GM12878 (cell line): ENCODE results near the gene NKIRAS2. TPM values are rescaled to one million over a fixed set of nuclear protein-coding genes. Genes with fewer than 3 reads are reported as not detected.

Experiments
- ATAC-seq: fragments of 200-7000 bp; cut with Tn5 transposase; 3 replicates; pipeline ENCODE4 v1.9.1; 2020; ENCODE audit warnings: mild to moderate bottlenecking, moderate library complexity
- BruUV-seq: library from RNA; stranded (reverse); fragments of 400-500 nt; replicated peaks from 2 replicates; lab custom pipeline; 2021; lab: Mats Ljungman, UMichigan
- CTCF ChIA-PET: fragments of 300-600 bp; sonication (Branson Sonifier 250); formaldehyde crosslinking; extraction: SDS; loops from one replicate; lab custom pipeline; 2021; ENCODE audit warnings: inconsistent platforms; lab: Yijun Ruan, JAX
- POLR2A ChIA-PET: fragments of 350-600 bp; formaldehyde crosslinking; extraction: SDS; loops from one replicate; lab custom pipeline; 2021; ENCODE audit warnings: inconsistent platforms; lab: Charles Lee
- RAD21 ChIA-PET: fragments of 300-600 bp; sonication (Branson Sonifier 250); formaldehyde crosslinking; loops from one replicate; lab custom pipeline; 2023; ENCODE audit warnings: antibody characterized with exemption; ENCODE audit not compliant: unreplicated experiment; lab: Charles Lee
- SMC1A ChIA-PET: fragments of 300-600 bp; sonication (Branson Sonifier 250); formaldehyde crosslinking; loops from one replicate; lab custom pipeline; 2023; ENCODE audit not compliant: unreplicated experiment, uncharacterized antibody; lab: Charles Lee
- DNase-seq: peaks from one replicate; pipeline ENCODE4 v3.0.0-alpha.2; 2011; ENCODE audit warnings: low read depth, low spot score
- FAIRE-seq: peaks from 3 replicates; lab custom pipeline; 2011; peaks lifted over from hg19 to GRCh38; lab: Jason Lieb, UNC
- H2AFZ ChIP-seq: 2 replicates; pipeline ENCODE4 v1.6.0; 2011; ENCODE audit warnings: low read depth, low read length, control low read depth; ENCODE audit not compliant: control insufficient read depth
- H3K27ac ChIP-seq: 2 replicates; pipeline ENCODE4 v1.5.1; 2011; ENCODE audit warnings: control low read depth; ENCODE audit not compliant: control insufficient read depth, insufficient read depth
- H3K27me3 ChIP-seq, 2 experiments: replicated peaks in 1 of 2; 2 replicates each; pipeline versions ENCODE4 v1.6.0 to v1.6.1; 2011; ENCODE audit warnings: low read length in 1 of 2; ENCODE audit not compliant: control insufficient read depth in 2 of 2, insufficient read depth in 2 of 2
- H3K36me3 ChIP-seq, 2 experiments: 2 replicates each; pipeline ENCODE4 v1.5.1; 2011; ENCODE audit warnings: low read length in 1 of 2; ENCODE audit not compliant: control insufficient read depth in 2 of 2, insufficient read depth in 2 of 2
- H3K4me1 ChIP-seq: 2 replicates; pipeline ENCODE4 v1.6.1; 2011; ENCODE audit warnings: mild to moderate bottlenecking, low read length, moderate library complexity, mixed read lengths; ENCODE audit not compliant: control insufficient read depth, insufficient read depth
- H3K4me2 ChIP-seq: 2 replicates; pipeline ENCODE4 v1.6.0; 2011; ENCODE audit warnings: control low read depth; ENCODE audit not compliant: control insufficient read depth, insufficient read depth
- H3K4me3 ChIP-seq: fragments of 200-600 bp; sonication (generic); 2 replicates; pipeline ENCODE4 v1.5.1; 2016
- H3K79me2 ChIP-seq: 2 replicates; pipeline ENCODE4 v1.6.0; 2011; ENCODE audit warnings: low read length; ENCODE audit not compliant: control insufficient read depth, insufficient read depth
- H3K9ac ChIP-seq: 2 replicates; pipeline ENCODE4 v1.8.0; 2011; ENCODE audit warnings: low read length, control low read depth, mixed read lengths; ENCODE audit not compliant: control insufficient read depth, insufficient read depth
- H3K9me3 ChIP-seq: replicated peaks from 3 replicates; pipeline ENCODE4 v1.5.1; 2011; ENCODE audit warnings: mild to moderate bottlenecking, low read length; ENCODE audit not compliant: control insufficient read depth, insufficient read depth
- H4K20me1 ChIP-seq: 2 replicates; pipeline ENCODE4 v1.6.0; 2011; ENCODE audit not compliant: control insufficient read depth, insufficient read depth
- BACH1 ChIP-seq: fragments of 450-650 bp; IDR thresholded peaks from 2 replicates; pipeline ENCODE4 v1.6.1; 2017; ENCODE audit warnings: mild to moderate bottlenecking, borderline replicate concordance
- BHLHE40 ChIP-seq, 2 experiments: fragments of 450-650 bp in 1 of 2; IDR thresholded peaks; 2 replicates each; pipeline ENCODE4 v1.6.1; 2011 to 2017; ENCODE audit warnings: low read depth in 2 of 2, borderline replicate concordance in 1 of 2, improper control_type of control experiment in 1 of 2, low read length in 1 of 2, mild to moderate bottlenecking in 1 of 2
- CHD1 ChIP-seq: IDR thresholded peaks from 2 replicates; pipeline ENCODE4 v1.6.1; 2012; ENCODE audit warnings: low read depth, low read length, improper control_type of control experiment
- CREB1 ChIP-seq: IDR thresholded peaks from 2 replicates; pipeline ENCODE4 v1.6.1; 2012; ENCODE audit warnings: low read depth, mild to moderate bottlenecking, inconsistent platforms
- DPF2 ChIP-seq: fragments of 450-650 bp; IDR thresholded peaks from 2 replicates; pipeline ENCODE4 v1.6.1; 2017; ENCODE audit warnings: mild to moderate bottlenecking
- ESRRA ChIP-seq: IDR thresholded peaks from 2 replicates; pipeline ENCODE4 v1.6.1; 2012; ENCODE audit warnings: mild to moderate bottlenecking, low read length, improper control_type of control experiment
- NRF1 ChIP-seq: conservative IDR thresholded peaks from 2 replicates; pipeline ENCODE4 v1.6.1; 2011; ENCODE audit warnings: mild to moderate bottlenecking, low read depth, low read length, improper control_type of control experiment
- POLR2AphosphoS5 ChIP-seq: IDR thresholded peaks from 2 replicates; pipeline ENCODE4 v1.6.1; 2011; ENCODE audit warnings: mild to moderate bottlenecking, low read length, inconsistent platforms
- SMARCA5 ChIP-seq: fragments of 450-650 bp; IDR thresholded peaks from 2 replicates; pipeline ENCODE4 v1.6.1; 2017; ENCODE audit warnings: mild to moderate bottlenecking
- ZNF207 ChIP-seq: fragments of 450-650 bp; IDR thresholded peaks from 2 replicates; pipeline ENCODE4 v1.6.1; 2014; ENCODE audit warnings: antibody characterized with exemption, mild to moderate bottlenecking, borderline replicate concordance
- WGBS: methylation state at CpG from one replicate; pipeline ENCODE4 v1.1.6; 2016; ENCODE audit warnings: low lambda C conversion rate; ENCODE audit not compliant: insufficient replicate concordance, insufficient coverage; ENCODE audit errors: missing lambda C conversion rate; 5-methylcytosine and 5-hydroxymethylcytosine counted together
- in situ Hi-C: fragments of 300-500 bp; cut with MboI; formaldehyde crosslinking; loops from 9 replicates; pipeline ENCODE4 v1.14.3; 2018; ENCODE audit warnings: mixed read lengths
- intact Hi-C: fragments of 100-400 bp; cut with micrococcal nuclease; formaldehyde crosslinking; loops from one replicate; pipeline ENCODE4 v1.14.2; 2022; ENCODE audit not compliant: unreplicated experiment
- polyA plus RNA-seq, 11 experiments: library from polyadenylated mRNA; depleted of rRNA in 4 of 11; unstranded in 6 of 11; stranded (reverse) in 5 of 11; fragments of >200 nt; fragmentation: Nextera tagmentation in 4 of 11; fragmentation: Illumina TruSeq in 1 of 11; extraction: Ambion mirVana in 4 of 11; extraction: Trizol in 1 of 11; gene quantifications; 1 replicate in 1 of 11; 2 replicates in 10 of 11; pipeline versions ENCODE4 v1.2.1 to v1.2.3, GENCODE V29; 2011 to 2016; ENCODE audit warnings: inconsistent platforms in 2 of 11, missing spikeins in 2 of 11, low read depth in 1 of 11
- total RNA-seq, 4 experiments: library from RNA; depleted of rRNA in 3 of 4; stranded (reverse); fragments of >200 nt in 3 of 4; fragmentation: Illumina TruSeq in 1 of 4; extraction: Trizol in 1 of 4; gene quantifications; 2 replicates each; pipeline versions ENCODE4 v1.2.1 to v1.2.3, GENCODE V29; 2013 to 2021
- TF ChIP-seq, protein P1 (sequence below): fragments of 450-650 bp; formaldehyde crosslinking; IDR thresholded peaks from 2 replicates; pipeline ENCODE4 v1.4.0; 2020; ENCODE audit warnings: mild to moderate bottlenecking, moderate library complexity
- TF ChIP-seq, protein P2 (sequence below): fragments of 450-650 bp; IDR thresholded peaks from 2 replicates; pipeline ENCODE4 v1.6.1; 2017; ENCODE audit warnings: mild to moderate bottlenecking, moderate library complexity
- TF ChIP-seq, protein P3 (sequence below): fragments of 450-650 bp; formaldehyde crosslinking; IDR thresholded peaks from 2 replicates; pipeline ENCODE4 v1.5.0; 2022; ENCODE audit warnings: mild to moderate bottlenecking, missing genetic modification characterization

NKIRAS2 gene
- total and polyA plus RNA-seq, 10 of the 15 experiments (the other 5 are each of a cell fraction or from before 2014, with no cell fraction given) = 6.4 to 49.7 (median 27.2) TPM

DNA sequence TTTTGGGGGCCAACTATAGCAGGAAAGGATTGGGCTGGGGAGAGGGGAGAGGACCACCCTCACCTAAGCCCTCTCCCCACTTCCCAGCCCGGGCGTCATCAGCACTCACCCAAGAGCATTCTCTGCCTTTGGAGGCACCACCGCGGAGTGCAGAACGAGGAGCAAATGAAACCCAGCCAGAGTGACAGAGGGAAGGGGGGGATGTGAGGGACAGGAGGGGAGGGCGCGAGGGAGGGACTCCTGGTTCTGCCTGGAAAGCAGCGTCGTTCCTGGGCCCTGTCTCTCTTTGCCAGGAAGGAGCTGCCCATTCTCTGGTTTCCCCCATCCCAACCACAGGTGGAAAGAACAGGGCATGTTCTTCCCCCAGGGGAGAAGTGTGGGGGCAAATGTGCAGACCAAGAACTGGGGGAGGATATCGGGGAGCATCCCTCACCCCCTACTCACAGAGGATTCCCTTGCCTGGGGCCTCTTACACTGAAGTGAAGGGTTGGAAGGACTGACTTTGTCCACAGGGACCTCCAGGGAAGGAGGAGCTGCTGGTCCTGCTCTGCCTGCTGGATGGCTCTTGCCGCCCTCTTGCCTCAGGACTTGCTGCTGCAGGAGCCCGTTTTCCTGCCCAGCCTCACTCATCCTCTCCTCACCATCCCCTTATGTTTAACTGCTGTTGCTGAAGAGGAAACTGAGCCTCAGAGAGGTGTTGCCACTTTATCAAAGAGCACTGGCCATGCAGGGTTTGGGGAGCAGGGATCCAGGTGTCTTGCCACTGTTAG, 34.0 kb downstream of the NKIRAS2 start:
- peaks cover 4 to 5% of the 10 kb centered on the region in 2 experiments for H3K27me3 ChIP-seq
- CTCF ChIA-PET = no interaction called here
- no peaks in the 10 kb centered on the region for H3K36me3 ChIP-seq
- intact Hi-C loops (no loop called here), in situ Hi-C loops (no loop called here)
- peaks cover 8% of the 10 kb centered on the region; the same call in 2 of the 3 replicates for H3K9me3 ChIP-seq
- H3K4me2 ChIP-seq = no peak overlapping the region
- H2AFZ ChIP-seq = no peak overlapping the region
- no peaks in the 10 kb centered on the region for H3K4me1 ChIP-seq
- no peaks in the 10 kb centered on the region for H4K20me1 ChIP-seq
- no peak for ATAC-seq
- SMC1A ChIA-PET = no interaction called here
- no peaks in the 10 kb centered on the region for H3K79me2 ChIP-seq
- WGBS = 16% methylated on average over 12 of the region's 12 CpGs
- H3K4me3 ChIP-seq = no peak overlapping the region
- H3K9ac ChIP-seq = no peak overlapping the region
- H3K27ac ChIP-seq = no peak overlapping the region
- no TSS peak for BruUV-seq
- RAD21 ChIA-PET = no interaction called here
- no peak for FAIRE-seq
- DNase-seq = no peak
- POLR2A ChIA-PET = no interaction called here
- no peak for TF ChIP-seq NRF1
- TF ChIP-seq, protein P1, sequence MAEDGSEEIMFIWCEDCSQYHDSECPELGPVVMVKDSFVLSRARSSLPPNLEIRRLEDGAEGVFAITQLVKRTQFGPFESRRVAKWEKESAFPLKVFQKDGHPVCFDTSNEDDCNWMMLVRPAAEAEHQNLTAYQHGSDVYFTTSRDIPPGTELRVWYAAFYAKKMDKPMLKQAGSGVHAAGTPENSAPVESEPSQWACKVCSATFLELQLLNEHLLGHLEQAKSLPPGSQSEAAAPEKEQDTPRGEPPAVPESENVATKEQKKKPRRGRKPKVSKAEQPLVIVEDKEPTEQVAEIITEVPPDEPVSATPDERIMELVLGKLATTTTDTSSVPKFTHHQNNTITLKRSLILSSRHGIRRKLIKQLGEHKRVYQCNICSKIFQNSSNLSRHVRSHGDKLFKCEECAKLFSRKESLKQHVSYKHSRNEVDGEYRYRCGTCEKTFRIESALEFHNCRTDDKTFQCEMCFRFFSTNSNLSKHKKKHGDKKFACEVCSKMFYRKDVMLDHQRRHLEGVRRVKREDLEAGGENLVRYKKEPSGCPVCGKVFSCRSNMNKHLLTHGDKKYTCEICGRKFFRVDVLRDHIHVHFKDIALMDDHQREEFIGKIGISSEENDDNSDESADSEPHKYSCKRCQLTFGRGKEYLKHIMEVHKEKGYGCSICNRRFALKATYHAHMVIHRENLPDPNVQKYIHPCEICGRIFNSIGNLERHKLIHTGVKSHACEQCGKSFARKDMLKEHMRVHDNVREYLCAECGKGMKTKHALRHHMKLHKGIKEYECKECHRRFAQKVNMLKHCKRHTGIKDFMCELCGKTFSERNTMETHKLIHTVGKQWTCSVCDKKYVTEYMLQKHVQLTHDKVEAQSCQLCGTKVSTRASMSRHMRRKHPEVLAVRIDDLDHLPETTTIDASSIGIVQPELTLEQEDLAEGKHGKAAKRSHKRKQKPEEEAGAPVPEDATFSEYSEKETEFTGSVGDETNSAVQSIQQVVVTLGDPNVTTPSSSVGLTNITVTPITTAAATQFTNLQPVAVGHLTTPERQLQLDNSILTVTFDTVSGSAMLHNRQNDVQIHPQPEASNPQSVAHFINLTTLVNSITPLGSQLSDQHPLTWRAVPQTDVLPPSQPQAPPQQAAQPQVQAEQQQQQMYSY (CRISPR knock-in tag) = no peak
- TF ChIP-seq CHD1 = no peak
- no peak for TF ChIP-seq CREB1
- TF ChIP-seq POLR2AphosphoS5 = no peak
- no peak for TF ChIP-seq SMARCA5
- TF ChIP-seq ZNF207 = no peak
- TF ChIP-seq BACH1 = no peak
- TF ChIP-seq, protein P2, sequence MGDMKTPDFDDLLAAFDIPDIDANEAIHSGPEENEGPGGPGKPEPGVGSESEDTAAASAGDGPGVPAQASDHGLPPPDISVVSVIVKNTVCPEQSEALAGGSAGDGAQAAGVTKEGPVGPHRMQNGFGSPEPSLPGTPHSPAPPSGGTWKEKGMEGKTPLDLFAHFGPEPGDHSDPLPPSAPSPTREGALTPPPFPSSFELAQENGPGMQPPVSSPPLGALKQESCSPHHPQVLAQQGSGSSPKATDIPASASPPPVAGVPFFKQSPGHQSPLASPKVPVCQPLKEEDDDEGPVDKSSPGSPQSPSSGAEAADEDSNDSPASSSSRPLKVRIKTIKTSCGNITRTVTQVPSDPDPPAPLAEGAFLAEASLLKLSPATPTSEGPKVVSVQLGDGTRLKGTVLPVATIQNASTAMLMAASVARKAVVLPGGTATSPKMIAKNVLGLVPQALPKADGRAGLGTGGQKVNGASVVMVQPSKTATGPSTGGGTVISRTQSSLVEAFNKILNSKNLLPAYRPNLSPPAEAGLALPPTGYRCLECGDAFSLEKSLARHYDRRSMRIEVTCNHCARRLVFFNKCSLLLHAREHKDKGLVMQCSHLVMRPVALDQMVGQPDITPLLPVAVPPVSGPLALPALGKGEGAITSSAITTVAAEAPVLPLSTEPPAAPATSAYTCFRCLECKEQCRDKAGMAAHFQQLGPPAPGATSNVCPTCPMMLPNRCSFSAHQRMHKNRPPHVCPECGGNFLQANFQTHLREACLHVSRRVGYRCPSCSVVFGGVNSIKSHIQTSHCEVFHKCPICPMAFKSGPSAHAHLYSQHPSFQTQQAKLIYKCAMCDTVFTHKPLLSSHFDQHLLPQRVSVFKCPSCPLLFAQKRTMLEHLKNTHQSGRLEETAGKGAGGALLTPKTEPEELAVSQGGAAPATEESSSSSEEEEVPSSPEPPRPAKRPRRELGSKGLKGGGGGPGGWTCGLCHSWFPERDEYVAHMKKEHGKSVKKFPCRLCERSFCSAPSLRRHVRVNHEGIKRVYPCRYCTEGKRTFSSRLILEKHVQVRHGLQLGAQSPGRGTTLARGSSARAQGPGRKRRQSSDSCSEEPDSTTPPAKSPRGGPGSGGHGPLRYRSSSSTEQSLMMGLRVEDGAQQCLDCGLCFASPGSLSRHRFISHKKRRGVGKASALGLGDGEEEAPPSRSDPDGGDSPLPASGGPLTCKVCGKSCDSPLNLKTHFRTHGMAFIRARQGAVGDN = no peak
- TF ChIP-seq, protein P3, sequence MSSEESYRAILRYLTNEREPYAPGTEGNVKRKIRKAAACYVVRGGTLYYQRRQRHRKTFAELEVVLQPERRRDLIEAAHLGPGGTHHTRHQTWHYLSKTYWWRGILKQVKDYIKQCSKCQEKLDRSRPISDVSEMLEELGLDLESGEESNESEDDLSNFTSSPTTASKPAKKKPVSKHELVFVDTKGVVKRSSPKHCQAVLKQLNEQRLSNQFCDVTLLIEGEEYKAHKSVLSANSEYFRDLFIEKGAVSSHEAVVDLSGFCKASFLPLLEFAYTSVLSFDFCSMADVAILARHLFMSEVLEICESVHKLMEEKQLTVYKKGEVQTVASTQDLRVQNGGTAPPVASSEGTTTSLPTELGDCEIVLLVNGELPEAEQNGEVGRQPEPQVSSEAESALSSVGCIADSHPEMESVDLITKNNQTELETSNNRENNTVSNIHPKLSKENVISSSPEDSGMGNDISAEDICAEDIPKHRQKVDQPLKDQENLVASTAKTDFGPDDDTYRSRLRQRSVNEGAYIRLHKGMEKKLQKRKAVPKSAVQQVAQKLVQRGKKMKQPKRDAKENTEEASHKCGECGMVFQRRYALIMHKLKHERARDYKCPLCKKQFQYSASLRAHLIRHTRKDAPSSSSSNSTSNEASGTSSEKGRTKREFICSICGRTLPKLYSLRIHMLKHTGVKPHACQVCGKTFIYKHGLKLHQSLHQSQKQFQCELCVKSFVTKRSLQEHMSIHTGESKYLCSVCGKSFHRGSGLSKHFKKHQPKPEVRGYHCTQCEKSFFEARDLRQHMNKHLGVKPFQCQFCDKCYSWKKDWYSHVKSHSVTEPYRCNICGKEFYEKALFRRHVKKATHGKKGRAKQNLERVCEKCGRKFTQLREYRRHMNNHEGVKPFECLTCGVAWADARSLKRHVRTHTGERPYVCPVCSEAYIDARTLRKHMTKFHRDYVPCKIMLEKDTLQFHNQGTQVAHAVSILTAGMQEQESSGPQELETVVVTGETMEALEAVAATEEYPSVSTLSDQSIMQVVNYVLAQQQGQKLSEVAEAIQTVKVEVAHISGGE (CRISPR knock-in tag) = no peak
- no peak for TF ChIP-seq ESRRA
- no peak for TF ChIP-seq DPF2
- TF ChIP-seq BHLHE40 (IDR thresholded peaks at IDR 0.05; ENCODE audit: borderline replicate concordance in 1 of 2, low read depth in 2 of 2, low read length in 1 of 2) = no peak
